Heart right ventricle (tissue), 16 donors: ENCODE data around the gene FCN1. TPM values are rescaled to one million over a fixed set of nuclear protein-coding genes. Genes with fewer than 3 reads are reported as not detected.

ENCODE experiments used
- ATAC-seq, 8 donors: fragments of 200-7000 bp; cut with Tn5 transposase; one replicate each; pipeline ENCODE4 v1.9.1; 2020; ENCODE audit warnings: mild to moderate bottlenecking in 8 of 8, moderate library complexity in 8 of 8, moderate number of reproducible peaks in 1 of 8
- DNase-seq, 2 donors: peaks; one replicate each; pipeline ENCODE4 v3.0.0-alpha.2; 2020
- H3K27ac ChIP-seq, 10 donors: fragments of 200-600 bp; sonication (generic) in 2 of 10; one replicate each; pipeline versions ENCODE4 v1.5.0 to v1.8.0; 2020 to 2022; ENCODE audit warnings: mild to moderate bottlenecking in 3 of 10
- H3K27me3 ChIP-seq, 7 donors: fragments of 200-600 bp; one replicate each; pipeline ENCODE4 v1.8.0; 2021 to 2022; ENCODE audit warnings: mild to moderate bottlenecking in 2 of 7
- H3K36me3 ChIP-seq, 9 donors: fragments of 200-600 bp; sonication (generic) in 1 of 9; one replicate each; pipeline versions ENCODE4 v1.5.0 to v1.8.0; 2020 to 2022; ENCODE audit warnings: mild to moderate bottlenecking in 2 of 9
- H3K4me1 ChIP-seq, 9 donors: fragments of 200-600 bp; sonication (generic) in 1 of 9; one replicate each; pipeline versions ENCODE4 v1.5.0 to v1.8.0; 2020 to 2022; ENCODE audit warnings: mild to moderate bottlenecking in 4 of 9
- H3K4me3 ChIP-seq, 10 donors: fragments of 200-600 bp; sonication (generic) in 2 of 10; one replicate each; pipeline versions ENCODE4 v1.5.0 to v1.8.0; 2020 to 2022; ENCODE audit warnings: mild to moderate bottlenecking in 7 of 10, moderate library complexity in 2 of 10
- H3K9me3 ChIP-seq, 11 donors: fragments of 200-600 bp in 10 of 11; sonication (generic) in 2 of 11; one replicate each; pipeline versions ENCODE4 v1.5.0 to v1.8.0; 2013 to 2022; ENCODE audit warnings: mild to moderate bottlenecking in 2 of 11, control low read depth in 1 of 11, moderate library complexity in 1 of 11
- WGBS, 2 donors: extraction: QIAGEN DNeasy Blood & Tissue Kit; methylation state at CpG; one replicate each; pipeline ENCODE4 v1.1.7; 2013; ENCODE audit warnings: inconsistent platforms in 1 of 2; 5-methylcytosine and 5-hydroxymethylcytosine counted together
- intact Hi-C, 10 donors: fragments of 100-400 bp; cut with DNase I; formaldehyde crosslinking; loops; one replicate each; pipeline versions ENCODE4 v1.11.1 to v1.14.2; 2022
- polyA plus RNA-seq, 2 donors: library from polyadenylated mRNA; stranded (reverse); fragments of 200-250 nt; gene quantifications; one replicate each; pipeline ENCODE4 v1.2.3, GENCODE V29; 2013
- total RNA-seq, 10 donors: library from RNA; stranded (reverse); fragmentation: NEBNext Ultra II Directional in 3 of 10; extraction: Animal tissue kit (Norgen Biotek cat#: 25700) in 3 of 10; gene quantifications; one replicate each; pipeline versions ENCODE4 v1.2.1 to v1.2.4, GENCODE V29; 2021 to 2023
- TF ChIP-seq, protein P1 (sequence below), 9 donors: fragments of 200-600 bp; sonication (generic) in 2 of 9; IDR thresholded peaks; one replicate each; pipeline versions ENCODE4 v1.5.0 to v1.8.0; 2021 to 2022; ENCODE audit warnings: antibody characterized with exemption in 9 of 9, mild to moderate bottlenecking in 5 of 9, moderate library complexity in 1 of 9
- donor health status: Arrhythmogenic right ventricular cardiomyopathy.
- donor health status: ischemic (EF 13 %, LVEDD 7.1; RV severe dilation, severe dysfunction).
- donor health status: healthy with polysubstance abuse.
- donor health status: DM: no; HTN: yes; CAD: no.
- donor health status: DM: no; HTN: no; CAD: no.
- donor health status: ischemic (EF 25% LVEDD 6.9; RV normal size, moderate dysfunction).
- donor health status: ischemic (EF 25% LVEDD 5.7; RV mildly dilated, moderate dysfunction).
- donor health status: healthy.
- donor health status: DM: yes; HTN: yes; CAD: no.
- donor health status: Ischemic cardiomyopathy.
- donor health status: ischemic (EF 35%, LVEDD 5.7; RV mildly dilated, moderate dysfunction).
- donor health status: nonischemic (EF 11% LVEDD 7.7; RV severe dilation, severe dysfunction).
- donor health status: DM: yes; HTN: yes; CAD: no.
- donor health status: PGD.
- donor health status: ischemic (EF 29% LVEDD 5.4; RV normal size, mild dysfunction).
- donor health status: nonischemic (EF 23%, LVEDD 6.1; RV moderate dilation, normal function).

FCN1 gene
- total and polyA plus RNA-seq, 12 donors = 0.97 to 64.7 (median 2.7) TPM

DNA sequence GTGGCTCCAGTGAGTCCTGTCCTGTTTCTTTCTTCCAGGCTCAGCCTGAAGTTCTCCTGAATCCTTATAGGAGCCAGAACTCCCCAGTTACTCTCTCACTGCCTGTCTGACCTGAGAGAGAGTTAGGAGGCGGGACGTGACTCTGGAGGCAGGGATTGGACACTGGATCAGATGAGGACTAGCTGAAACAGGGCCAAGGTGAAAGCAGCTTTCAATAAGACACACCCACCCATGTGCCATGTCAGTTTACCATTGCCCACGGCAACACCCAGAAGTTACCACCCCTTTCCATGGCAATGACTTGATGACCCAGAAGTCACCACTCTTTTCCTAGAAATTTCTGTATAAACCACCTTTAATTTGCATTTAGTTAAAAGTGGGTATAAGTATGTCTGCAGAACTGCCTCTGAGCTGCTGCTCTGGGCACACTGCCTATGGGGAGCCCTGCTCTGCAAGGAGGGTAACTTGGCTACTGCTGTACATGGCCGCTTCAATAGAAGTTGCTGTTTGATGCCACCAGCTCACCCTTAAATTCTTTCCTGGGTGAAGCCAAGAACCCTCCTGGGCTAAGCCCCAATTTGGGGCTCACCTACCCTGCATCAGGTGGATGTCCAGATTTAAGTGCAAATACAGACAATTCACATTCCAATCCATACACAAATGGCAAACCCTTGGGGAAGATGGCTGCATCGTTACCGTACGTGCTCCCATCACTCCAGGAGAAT, 23.4 kb downstream of the FCN1 start:
- peak overlapping the region in 4 of 10 donors; percentile 23 to 85 (median 65) for H3K27ac ChIP-seq

DNA sequence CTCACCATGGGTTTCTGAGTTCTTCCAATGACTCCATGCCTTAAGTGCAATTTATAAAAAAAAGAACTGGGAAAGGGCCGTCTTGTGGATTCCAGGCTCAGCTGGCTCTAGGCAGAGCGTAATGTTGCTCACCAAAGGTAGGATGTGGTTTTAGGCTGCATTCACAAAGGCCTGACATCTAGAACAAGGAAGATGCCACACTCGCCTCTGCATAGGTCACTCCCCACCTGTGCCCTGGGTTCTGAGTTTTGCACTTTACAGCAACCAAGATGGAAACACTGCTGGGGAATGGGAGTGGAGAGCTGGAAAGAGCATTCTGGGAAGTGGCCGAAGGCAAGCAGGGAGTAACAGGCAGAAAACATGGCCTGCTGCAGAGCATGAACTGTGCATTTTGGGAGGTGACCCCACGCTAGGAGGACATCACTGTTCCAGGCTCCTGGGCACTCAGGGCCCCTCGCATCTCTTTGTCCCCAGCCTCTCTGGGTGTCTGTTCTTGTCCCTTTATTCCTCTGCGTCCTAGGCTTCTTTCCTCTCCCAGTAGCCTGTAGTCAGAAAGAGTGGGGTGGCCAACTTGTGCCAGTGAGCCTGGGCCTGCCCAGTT, 24.8 kb downstream of the FCN1 start:
- H3K27me3 ChIP-seq = peaks cover 0 to 4% (median 0%) of the 10 kb centered on the region in 7 donors
- TF ChIP-seq, protein P1, sequence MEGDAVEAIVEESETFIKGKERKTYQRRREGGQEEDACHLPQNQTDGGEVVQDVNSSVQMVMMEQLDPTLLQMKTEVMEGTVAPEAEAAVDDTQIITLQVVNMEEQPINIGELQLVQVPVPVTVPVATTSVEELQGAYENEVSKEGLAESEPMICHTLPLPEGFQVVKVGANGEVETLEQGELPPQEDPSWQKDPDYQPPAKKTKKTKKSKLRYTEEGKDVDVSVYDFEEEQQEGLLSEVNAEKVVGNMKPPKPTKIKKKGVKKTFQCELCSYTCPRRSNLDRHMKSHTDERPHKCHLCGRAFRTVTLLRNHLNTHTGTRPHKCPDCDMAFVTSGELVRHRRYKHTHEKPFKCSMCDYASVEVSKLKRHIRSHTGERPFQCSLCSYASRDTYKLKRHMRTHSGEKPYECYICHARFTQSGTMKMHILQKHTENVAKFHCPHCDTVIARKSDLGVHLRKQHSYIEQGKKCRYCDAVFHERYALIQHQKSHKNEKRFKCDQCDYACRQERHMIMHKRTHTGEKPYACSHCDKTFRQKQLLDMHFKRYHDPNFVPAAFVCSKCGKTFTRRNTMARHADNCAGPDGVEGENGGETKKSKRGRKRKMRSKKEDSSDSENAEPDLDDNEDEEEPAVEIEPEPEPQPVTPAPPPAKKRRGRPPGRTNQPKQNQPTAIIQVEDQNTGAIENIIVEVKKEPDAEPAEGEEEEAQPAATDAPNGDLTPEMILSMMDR (IDR thresholded peaks at IDR 0.05) = no peak
- H3K9me3 ChIP-seq = peaks cover 0 to 13% (median 0%) of the 10 kb centered on the region in 11 donors
- H3K4me3 ChIP-seq = no peak overlapping the region
- WGBS, 2 donors = 90 to 94% methylated on average over 7 of the region's 7 CpGs
- DNase-seq (no peak), ATAC-seq (no peak)
- intact Hi-C loops = loop anchor here in 2 of 10 donors (10.0 kb wide), 2 partner anchors 108 to 192 kb away; partner anchors contain the start of gene OLFM1 (in 1 of the 2)
- peaks cover 8 to 41% (median 29%) of the 10 kb centered on the region in 9 donors for H3K4me1 ChIP-seq
- no peaks in the 10 kb centered on the region for H3K36me3 ChIP-seq
- no peak overlapping the region for H3K27ac ChIP-seq

More for the DNA sequence above, 23.4 kb downstream of the FCN1 start:
- TF ChIP-seq, protein P1 (IDR thresholded peaks at IDR 0.05) = no peak
- no peak for ATAC-seq
- no peaks in the 10 kb centered on the region for H3K27me3 ChIP-seq
- intact Hi-C loops = loop anchor here in 2 of 10 donors (10.0 kb wide), 2 partner anchors 109 to 191 kb away; partner anchors contain the start of gene OLFM1 (in 1 of the 2)
- 96 to 97% methylated on average over 7 of the region's 7 CpGs for WGBS, 2 donors
- H3K4me1 ChIP-seq = peaks cover 8 to 47% (median 34%) of the 10 kb centered on the region in 9 donors
- DNase-seq = no peak
- no peaks in the 10 kb centered on the region for H3K36me3 ChIP-seq
- no peak overlapping the region for H3K4me3 ChIP-seq
- H3K9me3 ChIP-seq = peaks cover 0 to 21% (median 5%) of the 10 kb centered on the region in 11 donors

DNA sequence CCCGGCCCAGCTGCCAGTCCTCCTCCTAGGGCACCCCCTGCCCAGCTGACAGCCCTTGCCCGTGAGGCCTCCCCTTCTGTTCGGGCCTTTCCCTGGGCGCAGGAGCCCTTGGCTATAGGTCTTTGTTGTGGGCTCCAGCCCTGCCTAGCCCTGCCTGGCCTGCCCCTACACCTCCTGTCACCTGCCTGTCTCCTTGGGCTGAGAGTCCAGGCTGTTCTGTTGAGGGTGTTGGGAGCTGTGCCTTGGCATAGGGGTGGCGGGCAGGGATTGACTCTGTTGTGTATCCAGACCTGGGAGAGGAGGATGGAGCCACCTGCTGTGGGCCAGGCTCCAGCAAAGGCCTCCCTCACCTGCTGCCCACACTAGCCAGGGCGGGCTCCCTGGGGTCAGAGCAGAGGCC, 25.5 kb downstream of the FCN1 start:
- ATAC-seq (no peak), DNase-seq (no peak)
- no peak overlapping the region for H3K4me3 ChIP-seq
- no peaks in the 10 kb centered on the region for H3K36me3 ChIP-seq
- WGBS, 2 donors = 93 to 94% methylated on average over 6 of the region's 6 CpGs
- TF ChIP-seq, protein P1 (IDR thresholded peaks at IDR 0.05) = no peak
- peaks cover 0 to 13% (median 0%) of the 10 kb centered on the region in 11 donors for H3K9me3 ChIP-seq
- peaks cover 0 to 4% (median 0%) of the 10 kb centered on the region in 7 donors for H3K27me3 ChIP-seq
- intact Hi-C loops = loop anchor here in 2 of 10 donors (10.0 kb wide), 2 partner anchors 107 to 193 kb away; partner anchors contain the start of gene OLFM1 (in 1 of the 2)
- H3K4me1 ChIP-seq = peaks cover 8 to 34% (median 25%) of the 10 kb centered on the region in 9 donors
- H3K27ac ChIP-seq = no peak overlapping the region

DNA sequence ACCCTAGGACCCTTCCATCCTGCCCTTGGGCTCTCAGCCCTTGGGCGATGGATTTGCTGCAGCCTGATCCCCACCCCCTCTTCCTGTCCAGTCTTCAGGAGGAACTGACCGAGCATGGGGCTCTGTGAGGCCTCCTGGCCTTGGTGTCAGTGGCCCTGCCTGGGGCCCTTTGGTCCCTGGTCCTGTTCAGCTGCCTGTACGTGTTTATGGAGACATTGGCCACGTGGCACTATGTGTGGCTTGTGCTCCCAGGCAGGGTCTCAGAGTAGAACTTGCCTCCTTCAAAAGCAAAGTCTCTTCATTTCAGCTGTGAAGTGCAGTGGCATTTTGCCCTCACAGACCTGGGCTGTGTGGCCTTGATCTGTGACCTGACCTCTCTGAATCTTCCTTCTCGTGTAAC, 26.0 kb downstream of the FCN1 start:
- WGBS, 2 donors = 82% methylated on average over 5 of the region's 5 CpGs
- intact Hi-C loops = loop anchor here in 2 of 10 donors (10.0 kb wide), 2 partner anchors 107 to 193 kb away; partner anchors contain the start of gene OLFM1 (in 1 of the 2)
- peaks cover 0 to 13% (median 0%) of the 10 kb centered on the region in 11 donors for H3K9me3 ChIP-seq

More for the DNA sequence above, 26.0 kb downstream of the FCN1 start:
- Histone ChIP-seq H3K27me3 (peaks cover 0 to 4% (median 0%) of the 10 kb centered on the region in 7 donors), H3K36me3 (no peaks in the 10 kb centered on the region), H3K4me1 (peaks cover 6 to 29% (median 20%) of the 10 kb centered on the region in 9 donors), H3K27ac (no peak overlapping the region), H3K4me3 (no peak overlapping the region)
- TF ChIP-seq, protein P1 (IDR thresholded peaks at IDR 0.05) = no peak
- DNase-seq (no peak), ATAC-seq (no peak)
